Upper lobe of left lung (tissue), 4 donors: Measurements from ENCODE around the gene CLSTN2.

Experiments used
- EP300 ChIP-seq, 4 donors: sonication (generic); formaldehyde crosslinking; IDR thresholded peaks; one replicate each; pipeline ENCODE4 v1.5.1; 2017; ENCODE audit warnings: antibody characterized with exemption in 4 of 4, control low read depth in 2 of 4
- POLR2A ChIP-seq, 4 donors: fragments of 450-650 bp; IDR thresholded peaks; one replicate each; pipeline ENCODE4 v1.5.1; 2016 to 2017; ENCODE audit warnings: antibody characterized with exemption in 4 of 4, mild to moderate bottlenecking in 2 of 4
- TF ChIP-seq, protein P1 (sequence below), 6 experiments: fragments of 450-650 bp in 4 of 6; fragments of 200-600 bp in 2 of 6; sonication (generic) in 2 of 6; IDR thresholded peaks; one replicate each; pipeline ENCODE4 v1.5.1; 2016 to 2019; ENCODE audit warnings: antibody characterized with exemption in 6 of 6

GRCh38 chr3:140187656-140188221, 252.8 kb downstream of the CLSTN2 start:
- TF ChIP-seq, protein P1, sequence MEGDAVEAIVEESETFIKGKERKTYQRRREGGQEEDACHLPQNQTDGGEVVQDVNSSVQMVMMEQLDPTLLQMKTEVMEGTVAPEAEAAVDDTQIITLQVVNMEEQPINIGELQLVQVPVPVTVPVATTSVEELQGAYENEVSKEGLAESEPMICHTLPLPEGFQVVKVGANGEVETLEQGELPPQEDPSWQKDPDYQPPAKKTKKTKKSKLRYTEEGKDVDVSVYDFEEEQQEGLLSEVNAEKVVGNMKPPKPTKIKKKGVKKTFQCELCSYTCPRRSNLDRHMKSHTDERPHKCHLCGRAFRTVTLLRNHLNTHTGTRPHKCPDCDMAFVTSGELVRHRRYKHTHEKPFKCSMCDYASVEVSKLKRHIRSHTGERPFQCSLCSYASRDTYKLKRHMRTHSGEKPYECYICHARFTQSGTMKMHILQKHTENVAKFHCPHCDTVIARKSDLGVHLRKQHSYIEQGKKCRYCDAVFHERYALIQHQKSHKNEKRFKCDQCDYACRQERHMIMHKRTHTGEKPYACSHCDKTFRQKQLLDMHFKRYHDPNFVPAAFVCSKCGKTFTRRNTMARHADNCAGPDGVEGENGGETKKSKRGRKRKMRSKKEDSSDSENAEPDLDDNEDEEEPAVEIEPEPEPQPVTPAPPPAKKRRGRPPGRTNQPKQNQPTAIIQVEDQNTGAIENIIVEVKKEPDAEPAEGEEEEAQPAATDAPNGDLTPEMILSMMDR (IDR thresholded peaks at IDR 0.05) = no peak
- TF ChIP-seq POLR2A (IDR thresholded peaks at IDR 0.05) (no peak), EP300 (IDR thresholded peaks at IDR 0.05) (no peak)
